Epidermal melanocyte (primary cell): ENCODE data around the gene TRAPPC2.
"Not testable (repeated sequence)": the region's sequence is repeated elsewhere in the genome, so short reads cannot be mapped to it uniquely, and the experiment has no call there.

Source experiments
- DNase-seq: peaks from one replicate; pipeline ENCODE4 v3.0.0; 2011; ENCODE audit warnings: low spot score; ENCODE audit not compliant: insufficient read length

The TRAPPC2 gene

DNA sequence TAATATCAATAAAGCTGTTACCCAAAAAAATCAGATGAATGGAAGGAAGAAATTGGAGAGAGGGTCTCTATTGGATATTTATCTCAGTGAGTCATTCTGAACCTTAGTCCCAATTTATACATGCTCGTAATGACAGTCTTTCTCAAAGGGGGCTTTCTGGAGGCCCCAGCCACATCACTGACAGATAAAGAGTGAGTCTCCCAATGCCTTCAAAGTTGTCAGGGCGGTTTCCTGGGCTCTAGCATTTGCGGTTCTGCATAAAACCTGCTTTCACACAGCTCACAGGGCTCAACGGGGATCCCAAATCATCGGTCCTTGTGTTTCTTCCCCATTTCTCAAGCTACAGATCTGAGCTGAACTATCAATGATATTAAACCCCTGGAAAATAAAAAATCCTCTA lies 64.2 kb downstream of the TRAPPC2 start:
- no peak for DNase-seq

- DNase-seq: not testable (repeated sequence)
These were observed 64.7 kb downstream of the TRAPPC2 start for GRCh38 chrX:13669755-13670154.

GRCh38 chrX:13669246-13669737 lies 65.1 kb downstream of the TRAPPC2 start:
- peak; percentile 19 for DNase-seq

GRCh38 chrX:13667919-13668318 lies 66.5 kb downstream of the TRAPPC2 start:
- DNase-seq: no peak

GRCh38 chrX:13666836-13667235 lies 67.6 kb downstream of the TRAPPC2 start:
- DNase-seq: peak; percentile 19

- no peak for DNase-seq
These were observed 70.4 kb downstream of the TRAPPC2 start for GRCh38 chrX:13664020-13664419.

DNA sequence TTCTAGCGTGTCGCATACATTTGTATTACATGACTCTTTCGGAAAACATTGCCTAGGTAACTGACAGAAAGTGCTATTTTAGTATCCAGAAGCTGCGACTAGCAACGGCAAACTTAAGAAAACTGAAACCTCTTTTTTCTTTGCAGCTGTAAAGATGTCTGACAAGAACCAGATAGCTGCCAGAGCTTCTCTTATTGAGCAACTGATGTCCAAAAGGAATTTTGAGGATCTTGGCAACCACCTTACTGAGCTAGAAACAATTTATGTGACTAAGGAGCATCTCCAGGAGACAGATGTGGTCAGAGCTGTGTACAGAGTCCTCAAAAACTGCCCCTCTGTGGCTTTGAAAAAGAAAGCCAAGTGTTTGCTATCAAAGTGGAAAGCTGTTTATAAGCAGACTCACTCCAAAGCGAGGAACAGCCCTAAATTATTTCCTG lies 72.0 kb downstream of the TRAPPC2 start:
- DNase-seq: peak; percentile 14
